GM15510 (cell line): Measurements from ENCODE around the gene PRCC.

Experiments
- POLR2A ChIP-seq: IDR thresholded peaks from 3 replicates; pipeline ENCODE4 v1.6.1; 2011; ENCODE audit warnings: borderline replicate concordance; ENCODE audit not compliant: insufficient read length; ENCODE audit errors: extremely low read depth

PRCC gene

GRCh38 chr1:156767101-156767878 lies at the start of gene PRCC:
TSS of gene PRCC (plus strand) at chr1:156767535. CDS start at chr1:156767772, 237 bp downstream.
- TF ChIP-seq POLR2A, result peak; percentile 56

- TF ChIP-seq POLR2A, result no peak
Observed at GRCh38 chr1:156721131-156721530, 46.2 kb upstream of the PRCC start.

- no peak for TF ChIP-seq POLR2A
Observed at GRCh38 chr1:156721535-156721934, 45.8 kb upstream of the PRCC start.

- TF ChIP-seq POLR2A, result no peak
Observed at GRCh38 chr1:156725683-156726280, 41.6 kb upstream of the PRCC start.

- TF ChIP-seq POLR2A, result no peak
Observed at GRCh38 chr1:156726549-156727226, 40.6 kb upstream of the PRCC start.

GRCh38 chr1:156727492-156727891 lies 39.8 kb upstream of the PRCC start:
- TF ChIP-seq POLR2A, result no peak

GRCh38 chr1:156727926-156728598 lies 39.3 kb upstream of the PRCC start, which contains the start of gene METTL25B:
TSS of gene METTL25B (plus strand) at chr1:156728469. CDS start at chr1:156729105, 636 bp downstream.
- TF ChIP-seq POLR2A, result peak; percentile 80

- peak; percentile 78 for TF ChIP-seq POLR2A
Observed at GRCh38 chr1:156728599-156729462, 38.5 kb upstream of the PRCC start, which contains the start of gene ISG20L2. TSS of gene ISG20L2 (minus strand) at chr1:156728766. CDS start at chr1:156727652, 1,114 bp downstream.

GRCh38 chr1:156733989-156734584 lies 33.2 kb upstream of the PRCC start:
- no peak for TF ChIP-seq POLR2A

GRCh38 chr1:156738407-156738806 lies 28.9 kb upstream of the PRCC start:
- TF ChIP-seq POLR2A, result no peak

GRCh38 chr1:156738916-156739315 lies 28.4 kb upstream of the PRCC start:
- no peak for TF ChIP-seq POLR2A

GRCh38 chr1:156740237-156740740 lies 27.0 kb upstream of the PRCC start:
- no peak for TF ChIP-seq POLR2A

GRCh38 chr1:156740741-156741480 lies 26.4 kb upstream of the PRCC start, which contains the start of gene MRPL24:
TSS of gene MRPL24 (minus strand) at chr1:156741088. CDS start at chr1:156738704, 2,384 bp downstream.
- peak; percentile 65 for TF ChIP-seq POLR2A
